GM19467 (cell line): ENCODE data around the gene RTN4RL2.
A peak's percentile ranks its signal among the peaks of the same experiment; 100 is the strongest.

Source experiments
- ATAC-seq: cut with Tn5 transposase; IDR thresholded peaks from one replicate; pipeline ENCODE4 v1.9.1; 2021; ENCODE audit warnings: mild to moderate bottlenecking, moderate library complexity; ENCODE audit not compliant: unreplicated experiment

The RTN4RL2 gene

DNA sequence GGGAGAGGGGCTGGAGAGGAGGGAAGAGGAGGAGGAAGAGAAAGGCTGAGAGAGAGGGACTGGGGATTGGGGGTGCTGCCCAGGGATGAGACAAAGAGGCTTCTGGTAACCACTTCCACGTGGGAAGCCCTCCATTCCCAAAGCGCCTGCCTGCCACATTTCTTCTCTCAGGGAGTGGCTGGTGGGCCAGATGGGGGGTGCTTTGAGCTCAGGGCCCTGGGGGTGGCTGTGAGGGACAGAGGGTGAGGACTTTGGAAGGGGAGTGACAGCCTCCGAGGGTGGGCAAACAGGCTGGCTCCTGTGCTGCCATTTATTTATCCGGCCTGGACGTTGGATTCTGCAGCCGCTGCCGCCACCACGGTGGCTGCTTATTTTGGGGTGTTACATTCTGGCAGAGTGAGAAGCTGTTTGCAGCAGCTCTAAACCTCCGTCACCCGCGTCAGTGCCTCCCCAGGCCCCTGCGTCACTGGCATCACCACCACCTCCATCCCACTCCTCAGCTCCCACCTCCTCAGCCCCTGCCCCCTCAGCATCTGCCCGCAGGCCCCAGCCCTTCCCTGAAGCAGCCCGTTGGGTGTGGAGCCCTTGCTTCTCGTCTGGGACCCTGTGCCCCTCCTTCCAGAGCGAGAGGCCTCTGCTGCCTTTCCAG, 1.6 kb downstream of the RTN4RL2 start:
- ATAC-seq, result no peak

DNA sequence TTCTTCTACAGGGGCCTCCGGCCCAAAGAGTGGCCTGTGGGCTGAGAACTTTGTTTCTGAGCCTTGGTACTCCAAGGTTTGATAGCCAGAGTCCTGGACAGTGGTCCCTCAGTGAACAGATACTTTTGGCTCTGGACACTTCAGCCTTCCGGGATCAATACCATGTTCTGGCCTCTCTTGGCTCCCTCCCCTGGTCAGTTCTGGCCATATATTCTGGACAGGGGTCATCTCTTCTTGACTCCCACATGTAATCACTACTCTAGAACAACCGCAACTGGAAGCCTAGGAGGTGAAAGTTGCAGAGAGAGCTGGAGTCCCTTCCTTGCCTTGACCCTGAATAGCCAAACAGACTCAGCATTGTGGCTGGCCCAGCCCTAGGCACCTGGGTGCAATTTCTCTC, 2.3 kb downstream of the RTN4RL2 start:
- ATAC-seq, result no peak

DNA sequence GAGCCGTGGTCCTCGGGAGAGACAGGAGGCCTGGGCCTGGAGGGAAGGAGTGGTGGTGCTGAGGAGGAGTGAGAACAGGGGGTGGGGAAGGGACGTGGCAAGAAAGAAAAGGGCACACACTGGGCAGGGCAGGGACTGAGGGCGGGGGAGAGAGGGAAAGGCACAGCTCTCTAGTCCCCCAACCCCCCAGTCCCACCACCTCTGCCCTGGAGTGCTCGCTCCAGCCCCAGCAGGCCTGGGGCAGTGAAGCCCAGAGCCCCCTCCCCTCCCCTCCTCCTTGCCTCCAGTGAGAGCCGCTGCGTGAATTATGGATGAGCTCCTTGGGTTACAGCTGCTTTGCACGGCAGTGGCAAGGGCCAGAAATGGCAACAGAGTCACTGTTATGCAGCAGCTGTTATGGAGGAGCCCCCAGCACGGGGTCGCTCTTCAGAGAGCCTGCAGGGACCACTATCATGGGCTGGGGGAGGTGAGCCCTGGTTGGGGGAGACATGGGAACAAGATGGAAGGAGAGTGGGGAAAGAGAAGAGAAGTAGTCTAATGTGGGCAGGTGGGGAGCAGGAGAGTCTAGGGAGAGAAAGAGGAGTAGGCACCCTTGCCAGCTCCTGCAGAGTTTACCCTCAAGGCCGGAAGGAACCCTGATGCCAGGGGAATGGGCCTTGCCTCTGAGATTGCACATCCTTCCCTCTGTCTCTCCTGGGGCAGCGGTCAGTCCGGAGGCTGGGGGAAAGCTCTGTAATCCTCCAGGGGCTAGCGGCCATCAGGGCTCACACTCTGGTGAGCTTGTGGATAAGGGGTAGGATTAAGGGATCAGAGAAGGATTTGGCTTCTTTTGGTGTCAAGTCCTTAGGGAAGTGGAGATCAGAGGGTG, 3.6 kb downstream of the RTN4RL2 start:
- ATAC-seq, result no peak

DNA sequence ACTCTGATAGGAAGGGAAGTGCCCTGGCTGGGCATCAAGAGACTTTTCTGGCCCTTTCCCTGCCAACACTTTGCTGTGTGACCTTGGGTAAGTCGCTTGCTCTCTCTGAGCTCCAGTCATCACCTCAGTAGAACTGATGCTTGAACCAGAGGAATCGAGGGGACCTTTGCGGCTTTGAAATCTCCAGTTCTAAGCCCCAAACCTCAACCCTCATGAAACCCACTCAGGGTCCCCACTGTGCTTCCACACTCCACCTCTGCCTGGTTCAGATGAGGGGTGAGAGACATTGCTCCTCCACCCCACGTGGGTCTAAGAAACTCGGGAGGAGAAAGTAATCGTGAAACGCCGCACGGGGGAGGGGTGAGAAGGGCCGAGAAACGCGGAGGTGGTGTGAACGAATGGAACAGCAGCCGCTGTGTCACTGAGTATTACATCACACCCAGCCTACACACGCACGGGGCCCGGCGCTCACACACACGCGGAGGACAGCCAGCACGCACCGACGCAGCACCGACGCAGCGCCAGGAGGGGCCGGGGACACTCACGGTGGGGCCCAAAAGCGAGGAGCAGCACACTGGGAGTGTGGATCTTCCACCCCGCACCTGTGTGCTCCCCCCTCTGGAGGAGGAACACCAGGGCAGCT, 4.3 kb downstream of the RTN4RL2 start:
- ATAC-seq, result no peak

DNA sequence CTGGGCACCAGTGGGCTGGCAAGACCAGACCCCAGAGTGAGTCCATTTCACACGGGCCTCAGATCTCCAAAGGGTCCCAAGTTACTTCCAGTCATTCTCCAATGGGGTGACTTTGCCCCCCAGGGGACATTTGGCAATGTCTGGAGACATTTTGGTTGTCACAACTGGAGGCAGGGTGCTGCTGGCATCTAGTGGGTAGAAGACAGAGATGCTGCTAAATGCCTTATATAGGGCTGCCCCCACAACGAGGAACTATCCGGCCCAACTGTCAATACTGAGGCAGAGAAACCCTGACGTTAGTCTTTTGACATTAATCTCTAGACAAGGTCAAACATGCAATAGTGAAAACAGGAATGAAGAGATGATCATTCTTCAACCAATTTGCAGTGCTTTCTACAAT, 6.4 kb downstream of the RTN4RL2 start:
- no peak for ATAC-seq

DNA sequence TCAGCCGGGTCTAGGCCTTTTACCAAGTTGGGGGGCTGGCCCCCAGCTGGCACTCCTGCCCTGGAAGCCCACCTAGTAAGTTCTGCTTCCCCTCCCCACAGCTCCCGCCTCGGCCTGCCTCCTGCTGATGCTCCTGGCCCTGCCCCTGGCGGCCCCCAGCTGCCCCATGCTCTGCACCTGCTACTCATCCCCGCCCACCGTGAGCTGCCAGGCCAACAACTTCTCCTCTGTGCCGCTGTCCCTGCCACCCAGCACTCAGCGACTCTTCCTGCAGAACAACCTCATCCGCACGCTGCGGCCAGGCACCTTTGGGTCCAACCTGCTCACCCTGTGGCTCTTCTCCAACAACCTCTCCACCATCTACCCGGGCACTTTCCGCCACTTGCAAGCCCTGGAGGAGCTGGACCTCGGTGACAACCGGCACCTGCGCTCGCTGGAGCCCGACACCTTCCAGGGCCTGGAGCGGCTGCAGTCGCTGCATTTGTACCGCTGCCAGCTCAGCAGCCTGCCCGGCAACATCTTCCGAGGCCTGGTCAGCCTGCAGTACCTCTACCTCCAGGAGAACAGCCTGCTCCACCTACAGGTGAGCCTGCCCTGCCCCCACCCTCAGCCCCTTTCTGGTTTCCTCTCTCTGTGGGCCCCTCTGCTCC, 7.3 kb downstream of the RTN4RL2 start:
- ATAC-seq, result no peak

DNA sequence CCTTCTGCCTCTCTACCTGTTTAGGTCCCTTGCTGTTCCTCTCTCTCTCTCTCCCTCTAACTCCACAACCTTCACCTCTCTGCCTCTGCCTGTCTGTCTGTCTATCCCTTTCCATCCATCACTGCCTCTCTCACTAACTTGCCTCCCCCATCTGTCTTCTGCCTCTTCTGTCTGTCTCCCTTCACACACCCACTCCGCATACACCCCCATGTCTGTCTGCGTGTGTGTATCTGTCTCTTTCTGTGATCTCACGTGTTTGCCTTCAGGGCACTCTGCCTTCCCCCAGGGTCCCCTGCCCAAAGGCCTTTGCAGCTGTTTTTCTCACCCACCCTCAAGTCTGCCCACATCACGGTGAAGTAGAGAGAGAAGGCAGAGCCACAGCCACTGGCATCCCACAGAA, 7.9 kb downstream of the RTN4RL2 start:
- no peak for ATAC-seq

DNA sequence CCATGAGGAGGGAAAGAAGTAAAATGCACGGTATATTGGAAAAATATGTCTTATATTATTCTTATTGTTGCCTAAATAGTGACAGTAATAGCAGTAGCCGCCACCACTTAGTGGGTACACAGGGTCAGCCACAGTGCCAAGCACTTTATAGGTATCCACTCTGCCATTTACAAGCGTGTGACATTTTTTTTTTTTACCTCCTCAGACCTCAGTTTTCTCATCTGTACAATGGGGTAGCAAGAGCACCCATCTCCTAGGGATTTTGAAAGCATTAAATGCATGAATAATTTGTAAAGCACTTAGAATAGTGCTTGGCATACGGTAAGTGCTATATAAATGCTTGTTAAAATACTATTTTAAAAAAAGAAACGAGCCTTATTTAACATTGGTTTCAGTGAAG, 8.9 kb downstream of the RTN4RL2 start:
- ATAC-seq, result no peak

DNA sequence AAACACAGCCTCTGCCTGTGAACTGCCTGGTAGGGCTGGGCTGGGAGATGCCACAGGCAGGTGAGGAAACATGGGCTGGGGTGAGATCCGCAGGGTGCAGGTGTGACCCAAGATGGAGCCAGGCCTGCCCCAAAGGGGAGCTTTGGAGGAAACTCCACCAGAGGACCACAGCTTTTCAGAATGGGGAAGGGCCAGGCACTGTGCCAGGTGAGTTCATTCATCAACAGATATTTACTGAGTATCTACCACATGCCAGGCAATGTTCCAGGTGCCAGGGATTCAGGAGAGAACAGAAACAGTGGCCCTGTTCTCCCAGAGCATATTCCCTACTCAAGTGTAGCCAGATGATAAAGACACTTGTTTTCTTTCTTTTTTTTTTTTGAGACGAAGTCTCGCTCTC, 11.2 kb downstream of the RTN4RL2 start:
- ATAC-seq, result no peak

DNA sequence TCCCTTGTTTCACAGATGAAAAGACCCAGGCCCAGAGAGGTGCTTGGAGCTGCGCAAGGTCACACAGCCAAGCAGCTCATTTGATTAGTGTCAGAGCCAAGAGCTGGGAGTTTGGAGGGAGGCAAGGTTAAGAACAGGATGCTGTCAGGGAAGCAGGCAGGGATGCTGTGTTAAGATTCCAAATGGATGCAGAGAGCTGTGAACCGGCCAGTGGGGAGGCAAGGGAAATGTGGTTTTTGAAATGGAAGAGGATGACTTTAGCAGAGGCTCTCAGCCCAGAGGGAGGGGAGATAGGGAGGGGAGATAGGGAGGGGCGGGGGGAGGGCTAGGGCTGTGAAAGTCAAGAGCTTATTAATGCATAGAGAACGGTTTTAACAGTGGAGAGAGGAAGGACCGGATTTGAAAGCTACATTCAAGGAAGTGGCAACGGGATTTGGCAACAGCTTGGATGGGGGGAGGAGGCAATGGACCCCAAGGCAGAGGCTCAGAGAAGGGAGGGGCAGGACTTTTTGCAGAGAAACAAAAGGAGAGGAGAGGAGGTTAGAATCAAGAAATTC, 13.0 kb downstream of the RTN4RL2 start:
- ATAC-seq, result no peak

DNA sequence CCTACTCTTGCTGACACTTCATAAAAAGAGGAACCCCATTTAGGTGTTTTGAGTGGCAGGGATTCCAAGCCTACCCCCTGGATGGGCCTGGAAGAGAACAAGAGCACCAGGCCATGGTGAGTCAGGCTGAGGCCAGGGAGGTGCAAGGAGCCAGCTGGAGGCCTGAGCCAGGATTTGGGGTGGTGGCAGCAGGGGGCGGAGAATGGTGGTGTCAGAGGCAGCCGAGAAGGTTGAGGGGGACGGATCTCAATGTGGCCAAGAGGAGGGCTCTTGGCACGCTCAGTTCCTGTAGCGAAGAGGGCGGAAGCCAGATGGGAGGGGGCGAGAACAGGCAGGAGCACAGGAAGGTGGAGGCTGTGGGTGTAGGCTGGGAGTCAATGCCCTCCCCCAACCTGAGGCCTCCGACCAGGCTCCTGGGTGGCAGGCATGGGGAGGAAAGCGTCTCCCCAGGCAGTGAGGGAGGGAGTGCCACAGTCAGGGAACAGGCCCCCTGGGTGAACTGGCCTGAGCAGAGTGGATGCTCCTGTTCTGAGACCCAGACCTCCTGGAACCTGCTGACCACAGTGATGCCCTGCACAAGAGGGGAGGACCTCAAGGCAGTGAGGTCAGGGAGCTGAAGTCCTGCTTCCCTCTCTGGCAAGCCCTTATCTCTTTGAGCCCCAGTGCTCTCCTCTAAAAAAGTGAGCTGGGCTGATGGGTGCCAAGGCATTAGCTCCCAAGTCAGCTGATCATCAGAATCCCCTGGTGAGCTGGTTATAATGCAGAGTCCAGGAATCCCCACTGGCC, 13.9 kb downstream of the RTN4RL2 start:
- no peak for ATAC-seq

DNA sequence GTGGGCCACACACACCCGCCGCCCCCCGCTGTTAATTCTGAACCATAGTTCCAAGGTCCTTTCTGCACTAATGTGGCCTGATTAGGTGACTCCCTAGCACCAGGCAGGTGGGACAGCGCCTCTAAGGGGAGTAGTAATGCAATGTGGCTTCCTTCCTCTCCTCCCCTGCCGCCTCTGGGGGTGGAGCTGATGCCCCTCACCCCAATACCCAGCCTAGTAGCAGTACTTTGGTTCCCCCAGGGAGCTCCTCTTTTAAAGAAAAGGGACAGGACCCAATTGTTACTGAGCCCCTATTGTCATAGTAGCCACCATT, 14.4 kb downstream of the RTN4RL2 start:
- no peak for ATAC-seq

DNA sequence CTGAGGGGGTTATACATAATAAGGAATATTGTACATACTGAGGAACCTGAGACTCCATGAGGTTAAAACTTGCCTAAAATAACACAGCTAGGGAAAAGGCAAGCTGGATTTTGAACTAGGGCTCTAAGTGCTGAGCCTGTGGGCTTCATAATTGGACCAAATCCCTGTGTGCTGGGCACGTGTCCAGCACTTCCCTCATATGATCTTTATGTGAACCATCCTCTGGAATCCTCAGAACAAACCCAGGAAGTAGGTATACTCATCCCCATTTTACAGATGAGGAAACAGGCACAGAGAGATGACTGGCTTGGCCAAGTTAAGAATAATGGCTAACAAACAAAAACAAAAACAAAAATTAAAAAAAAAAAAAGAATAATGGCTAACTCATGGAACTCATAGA, 14.9 kb downstream of the RTN4RL2 start:
- ATAC-seq, result no peak

DNA sequence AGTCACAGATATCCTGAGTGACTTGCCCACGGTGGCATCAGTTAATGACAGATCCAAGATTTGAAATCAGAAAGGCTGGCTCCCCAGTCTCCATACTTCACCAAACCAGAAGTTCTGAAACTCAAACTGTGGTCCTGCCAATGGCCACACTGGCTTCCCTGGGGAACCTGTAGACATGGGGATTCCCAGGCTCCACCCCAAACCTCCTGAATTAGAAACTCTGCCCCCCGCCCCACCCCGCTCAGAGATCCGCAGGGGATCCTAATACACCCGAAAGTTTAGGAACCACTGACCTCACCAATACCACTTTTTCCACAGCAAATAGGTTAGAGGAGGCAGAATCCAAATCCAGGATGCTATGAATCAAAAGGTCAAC, 15.3 kb downstream of the RTN4RL2 start:
- ATAC-seq, result peak; percentile 7

DNA sequence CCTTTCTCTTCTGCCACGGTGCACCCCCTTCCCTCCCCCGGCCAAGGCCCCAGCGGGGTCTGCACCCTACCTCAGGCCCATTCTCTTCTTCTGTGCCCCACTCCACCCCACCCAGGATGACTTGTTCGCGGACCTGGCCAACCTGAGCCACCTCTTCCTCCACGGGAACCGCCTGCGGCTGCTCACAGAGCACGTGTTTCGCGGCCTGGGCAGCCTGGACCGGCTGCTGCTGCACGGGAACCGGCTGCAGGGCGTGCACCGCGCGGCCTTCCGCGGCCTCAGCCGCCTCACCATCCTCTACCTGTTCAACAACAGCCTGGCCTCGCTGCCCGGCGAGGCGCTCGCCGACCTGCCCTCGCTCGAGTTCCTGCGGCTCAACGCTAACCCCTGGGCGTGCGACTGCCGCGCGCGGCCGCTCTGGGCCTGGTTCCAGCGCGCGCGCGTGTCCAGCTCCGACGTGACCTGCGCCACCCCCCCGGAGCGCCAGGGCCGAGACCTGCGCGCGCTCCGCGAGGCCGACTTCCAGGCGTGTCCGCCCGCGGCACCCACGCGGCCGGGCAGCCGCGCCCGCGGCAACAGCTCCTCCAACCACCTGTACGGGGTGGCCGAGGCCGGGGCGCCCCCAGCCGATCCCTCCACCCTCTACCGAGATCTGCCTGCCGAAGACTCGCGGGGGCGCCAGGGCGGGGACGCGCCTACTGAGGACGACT, 15.9 kb downstream of the RTN4RL2 start:
- peak; percentile 24 for ATAC-seq

DNA sequence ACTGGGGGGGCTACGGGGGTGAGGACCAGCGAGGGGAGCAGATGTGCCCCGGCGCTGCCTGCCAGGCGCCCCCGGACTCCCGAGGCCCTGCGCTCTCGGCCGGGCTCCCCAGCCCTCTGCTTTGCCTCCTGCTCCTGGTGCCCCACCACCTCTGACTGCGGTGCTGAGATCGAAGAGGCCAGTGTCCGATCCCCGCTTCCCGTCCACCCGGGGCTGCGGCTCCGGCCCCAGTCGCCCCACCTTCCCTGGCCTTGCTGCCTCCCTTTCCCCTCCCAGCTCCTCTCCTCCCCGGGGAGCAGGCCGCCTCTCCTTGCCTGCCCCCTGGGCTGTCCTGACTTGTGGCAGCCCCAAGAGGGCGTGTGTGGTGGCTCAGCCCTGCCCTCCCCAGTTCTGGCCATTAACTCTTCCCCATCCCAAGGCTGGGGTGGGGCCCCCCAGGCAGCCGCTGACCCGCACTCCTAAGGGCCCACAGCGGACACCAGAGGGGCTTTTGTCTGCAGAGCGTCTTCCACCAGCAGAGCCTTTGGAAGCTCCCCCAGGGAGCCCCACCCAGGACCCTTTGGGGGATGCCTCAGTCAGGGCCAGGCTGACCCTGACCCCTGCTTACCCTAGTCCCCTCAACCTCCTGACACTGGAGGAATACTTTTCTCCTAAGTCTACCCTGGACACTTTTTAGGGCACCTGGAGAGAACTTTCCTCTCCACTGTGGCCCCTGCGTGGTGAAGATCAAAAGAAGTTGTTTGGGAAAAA, 16.6 kb downstream of the RTN4RL2 start:
- ATAC-seq, result peak; percentile 50

DNA sequence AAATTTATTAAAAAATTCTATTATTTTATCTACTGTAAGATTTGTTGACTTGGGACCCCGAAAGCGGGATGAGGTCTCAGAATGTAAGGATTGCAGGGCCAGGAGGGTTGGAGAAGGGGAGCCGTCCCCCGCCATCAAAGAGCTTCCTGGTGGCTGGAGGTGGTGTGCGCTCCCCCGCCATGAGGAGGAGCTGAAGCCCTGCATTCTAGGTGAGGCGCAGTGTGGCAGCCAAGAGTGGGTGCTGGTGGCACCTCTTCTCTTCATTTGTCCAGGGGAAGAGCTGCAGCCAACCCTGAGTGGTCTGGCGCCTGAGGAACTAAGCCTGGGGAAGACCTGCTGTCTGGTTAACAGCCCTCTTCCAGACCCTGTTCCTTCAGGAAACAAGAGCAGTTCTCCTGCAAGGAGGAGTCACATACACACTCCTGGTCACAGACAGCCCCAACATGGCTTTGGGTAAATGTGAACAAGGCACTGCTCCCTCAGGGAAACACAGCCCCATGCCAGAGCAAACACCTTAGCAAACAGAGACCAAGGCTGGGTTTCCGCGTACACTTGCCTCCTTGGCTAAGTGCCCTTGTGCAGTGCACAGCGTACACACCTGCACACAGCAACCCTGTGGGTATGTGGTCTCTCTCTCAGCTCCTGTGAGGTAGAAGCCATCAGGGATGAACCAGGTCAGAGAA, 17.3 kb downstream of the RTN4RL2 start:
- ATAC-seq, result no peak

DNA sequence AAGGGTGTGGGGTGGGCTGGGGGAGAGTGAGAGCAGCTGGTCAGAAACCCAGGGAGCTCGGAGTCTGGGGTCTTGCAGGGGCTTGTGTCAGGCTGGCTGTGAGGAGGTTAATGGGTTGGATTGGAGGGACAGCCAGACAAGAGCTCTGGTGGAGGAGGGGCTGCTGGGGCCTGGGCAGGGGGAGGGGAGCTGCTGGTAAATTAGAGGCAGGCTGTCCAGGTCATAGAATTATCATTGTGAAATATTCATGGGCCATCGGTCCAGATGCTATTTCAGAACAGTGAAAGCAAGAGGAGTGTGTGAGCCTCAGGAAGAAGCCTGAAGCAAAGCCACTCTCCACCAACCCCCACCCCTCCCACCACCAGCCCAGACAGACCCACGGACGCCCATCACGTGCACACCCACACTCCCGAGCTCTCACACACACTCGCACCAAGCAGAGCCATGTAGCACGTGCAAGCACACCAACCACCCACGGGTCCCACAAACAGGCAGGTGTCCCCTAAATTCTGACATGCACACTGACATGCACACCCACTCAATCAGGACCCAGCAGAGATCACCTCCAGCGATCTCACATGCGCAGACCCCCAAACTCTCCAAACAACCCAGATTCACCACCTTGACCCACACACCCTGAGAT, 18.8 kb downstream of the RTN4RL2 start:
- ATAC-seq, result no peak
